ENCODE data around the gene ABCG5.

Gene ABCG5

DNA sequence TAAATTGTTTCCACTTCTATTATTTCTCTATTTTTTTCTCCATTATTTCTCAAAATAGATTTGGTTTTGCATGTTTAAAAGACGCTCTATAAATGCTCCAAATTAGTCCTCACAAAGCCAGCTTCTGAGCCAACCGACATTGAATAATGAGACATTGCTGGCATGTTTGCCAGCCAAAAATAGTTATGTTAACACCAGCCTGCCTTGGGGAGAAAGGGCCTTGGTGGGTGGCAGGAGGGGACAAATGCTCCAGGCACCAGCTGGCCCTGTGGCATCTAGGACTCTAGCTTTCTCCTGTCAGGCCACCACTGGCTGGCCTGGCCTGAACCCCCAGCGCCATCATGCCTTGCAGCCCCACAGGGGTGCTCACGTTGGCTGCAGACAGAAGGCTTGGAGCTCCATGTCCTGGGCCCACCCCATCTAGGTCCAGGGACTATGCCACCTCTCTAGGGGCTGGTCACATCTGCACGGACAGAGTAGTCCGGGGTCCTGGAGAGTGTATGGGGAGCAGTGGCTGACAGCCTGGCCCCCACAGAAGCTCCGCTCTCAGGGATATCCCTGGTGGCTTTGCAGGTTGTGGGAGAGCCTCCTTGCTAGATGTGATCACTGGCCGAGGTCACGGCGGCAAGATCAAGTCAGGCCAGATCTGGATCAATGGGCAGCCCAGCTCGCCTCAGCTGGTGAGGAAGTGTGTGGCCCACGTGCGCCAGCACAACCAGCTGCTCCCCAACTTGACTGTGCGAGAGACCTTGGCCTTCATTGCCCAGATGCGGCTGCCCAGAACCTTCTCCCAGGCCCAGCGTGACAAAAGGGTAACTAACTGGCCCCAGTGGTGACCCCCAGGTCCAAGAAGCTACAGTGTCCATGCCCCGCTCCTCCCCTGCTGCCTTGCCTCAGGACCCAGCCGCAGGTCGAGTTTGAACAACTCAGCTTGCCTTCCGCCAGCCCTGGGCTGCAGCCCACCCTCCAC lies 12.7 kb upstream of the ABCG5 start:
- no peaks in the 10 kb centered on the region for H3F3A ChIP-seq (ENCODE audit: insufficient read depth)
- H3K9me2 ChIP-seq (replicated peaks; ENCODE audit: insufficient read depth, low read length): no peaks in the 10 kb centered on the region
- TF ChIP-seq, protein P1, sequence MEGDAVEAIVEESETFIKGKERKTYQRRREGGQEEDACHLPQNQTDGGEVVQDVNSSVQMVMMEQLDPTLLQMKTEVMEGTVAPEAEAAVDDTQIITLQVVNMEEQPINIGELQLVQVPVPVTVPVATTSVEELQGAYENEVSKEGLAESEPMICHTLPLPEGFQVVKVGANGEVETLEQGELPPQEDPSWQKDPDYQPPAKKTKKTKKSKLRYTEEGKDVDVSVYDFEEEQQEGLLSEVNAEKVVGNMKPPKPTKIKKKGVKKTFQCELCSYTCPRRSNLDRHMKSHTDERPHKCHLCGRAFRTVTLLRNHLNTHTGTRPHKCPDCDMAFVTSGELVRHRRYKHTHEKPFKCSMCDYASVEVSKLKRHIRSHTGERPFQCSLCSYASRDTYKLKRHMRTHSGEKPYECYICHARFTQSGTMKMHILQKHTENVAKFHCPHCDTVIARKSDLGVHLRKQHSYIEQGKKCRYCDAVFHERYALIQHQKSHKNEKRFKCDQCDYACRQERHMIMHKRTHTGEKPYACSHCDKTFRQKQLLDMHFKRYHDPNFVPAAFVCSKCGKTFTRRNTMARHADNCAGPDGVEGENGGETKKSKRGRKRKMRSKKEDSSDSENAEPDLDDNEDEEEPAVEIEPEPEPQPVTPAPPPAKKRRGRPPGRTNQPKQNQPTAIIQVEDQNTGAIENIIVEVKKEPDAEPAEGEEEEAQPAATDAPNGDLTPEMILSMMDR (IDR thresholded peaks at IDR 0.05; ENCODE audit: insufficient read depth, low read length, poor library complexity, severe bottlenecking): no peak
- no peak for TF ChIP-seq EZH2phosphoT487 (conservative IDR thresholded peaks at IDR 0.05; ENCODE audit: low read length)
- no peak overlapping the region for H3K4me2 ChIP-seq (ENCODE audit: low read depth, low read length, poor library complexity, severe bottlenecking)
- no peaks in the 10 kb centered on the region for H3K79me2 ChIP-seq (ENCODE audit: insufficient read depth, low read length)
- no peaks in the 10 kb centered on the region for H3K9me3 ChIP-seq (ENCODE audit: insufficient read depth, low read length)
- H3K27me3 ChIP-seq (ENCODE audit: low read length): no peaks in the 10 kb centered on the region
- H2AFZ ChIP-seq (ENCODE audit: low read depth, low read length, severe bottlenecking): no peak overlapping the region
- H3K4me3 ChIP-seq (ENCODE audit: insufficient read depth, low read length, poor library complexity, severe bottlenecking): no peak overlapping the region
- no peak overlapping the region for H3K27ac ChIP-seq (ENCODE audit: low read depth, low read length)
- H4K20me1 ChIP-seq (ENCODE audit: low read depth, low read length): no peaks in the 10 kb centered on the region
- H3K9ac ChIP-seq (ENCODE audit: low read length): no peak overlapping the region
- no peaks in the 10 kb centered on the region for H3K36me3 ChIP-seq (ENCODE audit: low read length)

DNA sequence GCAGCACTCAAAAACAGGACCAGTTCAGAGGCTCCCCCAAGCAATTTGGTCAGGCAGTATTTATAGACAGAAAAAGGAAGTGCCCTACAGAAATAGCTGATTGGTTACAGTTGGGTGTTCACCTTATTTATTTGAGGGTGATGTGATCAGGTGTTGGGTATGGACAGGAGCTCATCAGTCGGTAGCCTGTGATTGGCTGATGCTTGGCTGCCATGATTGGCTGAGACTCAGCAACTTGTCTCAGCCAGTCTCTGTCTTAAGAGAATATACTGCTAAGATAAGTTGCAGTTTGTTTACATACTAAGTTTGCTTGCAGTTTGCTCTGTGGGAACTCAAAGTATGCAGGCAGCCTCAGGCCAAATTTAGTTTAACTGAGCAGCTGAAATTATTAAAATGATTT lies 9.6 kb upstream of the ABCG5 start:
- TF ChIP-seq EZH2phosphoT487 (conservative IDR thresholded peaks at IDR 0.05; ENCODE audit: low read length): no peak
- TF ChIP-seq, protein P1 (IDR thresholded peaks at IDR 0.05; ENCODE audit: insufficient read depth, low read length, poor library complexity, severe bottlenecking): no peak
- Histone ChIP-seq H3K9ac (ENCODE audit: low read length) (no peak overlapping the region), H3K4me2 (ENCODE audit: low read depth, low read length, poor library complexity, severe bottlenecking) (no peak overlapping the region), H2AFZ (ENCODE audit: low read depth, low read length, severe bottlenecking) (no peak overlapping the region), H3K27me3 (ENCODE audit: low read length) (no peaks in the 10 kb centered on the region), H3K9me3 (ENCODE audit: insufficient read depth, low read length) (no peaks in the 10 kb centered on the region), H3K9me2 (replicated peaks; ENCODE audit: insufficient read depth, low read length) (no peaks in the 10 kb centered on the region), H3K79me2 (ENCODE audit: insufficient read depth, low read length) (no peaks in the 10 kb centered on the region), H3F3A (ENCODE audit: insufficient read depth) (no peaks in the 10 kb centered on the region), H4K20me1 (ENCODE audit: low read depth, low read length) (no peaks in the 10 kb centered on the region), H3K36me3 (ENCODE audit: low read length) (no peaks in the 10 kb centered on the region), H3K4me3 (ENCODE audit: insufficient read depth, low read length, poor library complexity, severe bottlenecking) (no peak overlapping the region), H3K27ac (ENCODE audit: low read depth, low read length) (no peak overlapping the region)

DNA sequence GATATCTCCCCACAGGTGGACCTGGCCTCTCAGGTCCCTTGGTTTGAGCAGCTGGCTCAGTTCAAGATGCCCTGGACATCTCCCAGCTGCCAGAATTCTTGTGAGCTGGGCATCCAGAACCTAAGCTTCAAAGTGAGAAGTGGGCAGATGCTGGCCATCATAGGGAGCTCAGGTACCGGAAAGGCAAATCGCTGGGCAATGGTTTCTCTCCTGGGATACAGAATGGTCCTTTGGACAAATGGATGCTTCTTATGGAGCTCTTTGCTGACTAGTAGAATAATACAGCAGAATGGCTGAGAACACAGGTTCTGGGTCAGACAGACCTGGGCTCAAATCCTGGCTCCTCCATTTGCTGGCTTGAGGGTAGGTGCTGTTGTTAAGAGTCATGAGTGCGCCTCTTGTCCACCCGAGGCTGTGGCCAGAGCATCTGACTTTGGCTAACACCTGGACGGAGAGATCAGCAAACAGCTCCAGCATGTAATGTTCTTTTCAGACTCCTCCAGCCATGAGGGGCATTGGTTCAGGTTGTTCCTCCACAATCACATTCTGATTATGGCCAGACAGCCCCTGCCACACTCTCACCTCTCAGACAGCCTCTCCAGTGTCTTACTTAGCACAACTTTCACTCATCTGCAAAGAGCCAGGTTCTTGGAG lies 7.6 kb upstream of the ABCG5 start:
- Histone ChIP-seq H3K9ac (ENCODE audit: low read length) (no peak overlapping the region), H3K36me3 (ENCODE audit: low read length) (no peaks in the 10 kb centered on the region), H3K27ac (ENCODE audit: low read depth, low read length) (no peak overlapping the region), H3K4me2 (ENCODE audit: low read depth, low read length, poor library complexity, severe bottlenecking) (no peak overlapping the region), H2AFZ (ENCODE audit: low read depth, low read length, severe bottlenecking) (no peak overlapping the region), H3K27me3 (ENCODE audit: low read length) (no peaks in the 10 kb centered on the region), H4K20me1 (ENCODE audit: low read depth, low read length) (no peaks in the 10 kb centered on the region), H3K79me2 (ENCODE audit: insufficient read depth, low read length) (no peaks in the 10 kb centered on the region), H3K4me3 (ENCODE audit: insufficient read depth, low read length, poor library complexity, severe bottlenecking) (no peak overlapping the region), H3K9me2 (replicated peaks; ENCODE audit: insufficient read depth, low read length) (no peaks in the 10 kb centered on the region), H3F3A (ENCODE audit: insufficient read depth) (no peaks in the 10 kb centered on the region), H3K9me3 (ENCODE audit: insufficient read depth, low read length) (no peaks in the 10 kb centered on the region)
- TF ChIP-seq EZH2phosphoT487 (conservative IDR thresholded peaks at IDR 0.05; ENCODE audit: low read length): no peak
- TF ChIP-seq, protein P1 (IDR thresholded peaks at IDR 0.05; ENCODE audit: insufficient read depth, low read length, poor library complexity, severe bottlenecking): no peak
